HG02759 (cell line): ENCODE measurements around the gene SNUPN.
A peak's percentile ranks its signal among the peaks of the same experiment; 100 is the strongest.
"Not testable (repeated sequence)": the region's sequence is repeated elsewhere in the genome, so short reads cannot be mapped to it uniquely, and the experiment has no call there.

Experiments used
- ATAC-seq: cut with Tn5 transposase; IDR thresholded peaks from one replicate; pipeline ENCODE4 v1.9.1; 2021; ENCODE audit warnings: mild to moderate bottlenecking, moderate library complexity; ENCODE audit not compliant: unreplicated experiment

Gene SNUPN

GRCh38 chr15:75584121-75584520, 41.4 kb downstream of the SNUPN start:
- no peak for ATAC-seq

GRCh38 chr15:75583701-75584100, 41.8 kb downstream of the SNUPN start:
- no peak for ATAC-seq

GRCh38 chr15:75582943-75583342, 42.6 kb downstream of the SNUPN start:
- not testable (repeated sequence) for ATAC-seq

- peak; percentile 69 for ATAC-seq
These were observed 46.3 kb downstream of the SNUPN start, which contains the start of gene PTPN9 for GRCh38 chr15:75578948-75579920. PTPN9 (minus strand) TSS chr15:75579315; CDS start chr15:75578776, 539 bp downstream.

GRCh38 chr15:75578173-75578947, 47.2 kb downstream of the SNUPN start:
- ATAC-seq: peak; percentile 56

GRCh38 chr15:75577401-75578172, 47.9 kb downstream of the SNUPN start:
- no peak for ATAC-seq

GRCh38 chr15:75573648-75574384, 51.7 kb downstream of the SNUPN start:
- ATAC-seq: no peak

- ATAC-seq: no peak
These were observed 55.2 kb downstream of the SNUPN start for GRCh38 chr15:75570126-75570845.

GRCh38 chr15:75565062-75565970, 60.2 kb downstream of the SNUPN start:
- no peak for ATAC-seq

GRCh38 chr15:75561888-75562287, 63.6 kb downstream of the SNUPN start:
- ATAC-seq: no peak

- not testable (repeated sequence) for ATAC-seq
These were observed 66.2 kb downstream of the SNUPN start for GRCh38 chr15:75559360-75559759.

GRCh38 chr15:75558955-75559354, 66.6 kb downstream of the SNUPN start:
- not testable (repeated sequence) for ATAC-seq

GRCh38 chr15:75554717-75555116, 70.8 kb downstream of the SNUPN start:
- ATAC-seq: no peak

- no peak for ATAC-seq
These were observed 71.9 kb downstream of the SNUPN start for GRCh38 chr15:75553659-75554058.

GRCh38 chr15:75551091-75551490, 74.4 kb downstream of the SNUPN start:
- ATAC-seq: no peak
